ENCODE data around the gene RAB12.

DNA sequence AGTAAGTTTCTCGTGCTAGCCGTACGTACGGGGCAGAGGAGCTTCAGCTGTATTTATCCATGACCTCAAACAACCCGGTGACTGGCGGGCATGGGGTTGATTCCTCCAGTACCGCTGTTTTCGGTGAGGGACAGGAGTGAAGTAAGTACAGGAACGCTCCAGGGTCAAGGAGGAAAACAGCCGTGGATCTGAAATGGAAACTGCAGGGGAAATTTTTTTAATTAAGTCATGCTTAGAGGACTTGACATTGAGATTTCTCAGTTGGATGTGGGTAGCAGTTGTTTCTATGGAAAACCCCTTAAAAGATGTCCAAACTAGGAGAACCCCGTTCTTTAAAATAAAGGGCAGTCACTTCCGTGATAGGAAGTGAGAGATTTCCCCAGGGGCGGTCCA lies 1.2 kb downstream of the RAB12 start:
- TF ChIP-seq CTCF (IDR thresholded peaks at IDR 0.05) (no peak), POLR2A (IDR thresholded peaks at IDR 0.05) (no peak)
